Posterior cingulate gyrus (tissue), 11 donors: ENCODE results near the gene STXBP3.
"Not testable (repeated sequence)": the region's sequence is repeated elsewhere in the genome, so short reads cannot be mapped to it uniquely, and the experiment has no call there.

Source experiments
- DNase-seq, 10 donors: peaks; one replicate each; pipeline versions ENCODE4 v3.0.0 to v3.0.0-alpha.2; 2020 to 2021; ENCODE audit warnings: mixed read lengths in 3 of 10
- intact Hi-C: fragments of 100-400 bp; cut with DNase I; formaldehyde crosslinking; loops from one replicate; pipeline ENCODE4 v1.15.1; 2023

Gene STXBP3

GRCh38 chr1:108746382-108747170 is at the start of gene STXBP3:
TSS of gene STXBP3 (plus strand) at chr1:108746674. CDS start at chr1:108746738, 64 bp downstream.
- intact Hi-C loops: loop anchor here (2.0 to 5.0 kb wide), 4 partner anchors 54 to 152 kb away; partner anchors contain the start of genes GPSM2 and PRPF38B
- peak; percentile 97 to 100 (median 99) for DNase-seq

GRCh38 chr1:108699375-108700332 is 46.8 kb upstream of the STXBP3 start:
- intact Hi-C loops: loop anchor here (5.0 to 10.0 kb wide), 2 partner anchors 115 to 183 kb away; no protein-coding TSS in a partner anchor
- DNase-seq: no peak

GRCh38 chr1:108701176-108701849 is 45.2 kb upstream of the STXBP3 start:
- DNase-seq: no peak
- intact Hi-C loops: no loop called here

- intact Hi-C loops, DNase-seq: not testable (repeated sequence)
Measured at GRCh38 chr1:108702109-108702508, 44.4 kb upstream of the STXBP3 start.

- DNase-seq: no peak
- intact Hi-C loops: no loop called here
Measured at GRCh38 chr1:108703939-108704338, 42.5 kb upstream of the STXBP3 start.

- no peak for DNase-seq
- intact Hi-C loops: no loop called here
Measured at GRCh38 chr1:108704496-108704895, 42.0 kb upstream of the STXBP3 start.

- no peak for DNase-seq
- intact Hi-C loops: no loop called here
Measured at GRCh38 chr1:108706643-108707042, 39.8 kb upstream of the STXBP3 start.

GRCh38 chr1:108708691-108709660 is 37.5 kb upstream of the STXBP3 start:
- DNase-seq: no peak
- intact Hi-C loops: no loop called here

- intact Hi-C loops: no loop called here
- DNase-seq: no peak
Measured at GRCh38 chr1:108712606-108713150, 33.8 kb upstream of the STXBP3 start, which contains the start of gene FNDC7. TSS of gene FNDC7 (plus strand) at chr1:108712908. CDS start at chr1:108712934, 26 bp downstream.

GRCh38 chr1:108715932-108716331 is 30.5 kb upstream of the STXBP3 start:
- DNase-seq: no peak
- intact Hi-C loops: no loop called here

- no peak for DNase-seq
- intact Hi-C loops: no loop called here
Measured at GRCh38 chr1:108716437-108717230, 29.8 kb upstream of the STXBP3 start.

GRCh38 chr1:108717774-108718316 is 28.6 kb upstream of the STXBP3 start:
- intact Hi-C loops: no loop called here
- peak in 6 of 10 donors; percentile 17 to 85 (median 40) for DNase-seq

GRCh38 chr1:108718927-108719655 is 27.4 kb upstream of the STXBP3 start:
- intact Hi-C loops: no loop called here
- DNase-seq: peak in 1 of 10 donors; percentile 24

- DNase-seq: peak in 1 of 10 donors; percentile 27
- intact Hi-C loops: no loop called here
Measured at GRCh38 chr1:108719656-108720435, 26.6 kb upstream of the STXBP3 start.

- intact Hi-C loops: no loop called here
- no peak for DNase-seq
Measured at GRCh38 chr1:108722292-108722691, 24.2 kb upstream of the STXBP3 start.

GRCh38 chr1:108725906-108726305 is 20.6 kb upstream of the STXBP3 start:
- DNase-seq: no peak

More at GRCh38 chr1:108725906-108726305, 20.6 kb upstream of the STXBP3 start:
- intact Hi-C loops: no loop called here
